Activated T-cell treated with anti-CD3 and anti-CD28 coated beads, Interleukin-2, amount 50 U/mL, for 24 hours (primary cell): ENCODE data around the gene MYO9B.
A peak's percentile ranks its signal among the peaks of the same experiment; 100 is the strongest.

Experiments used
- DNase-seq: peaks from one replicate; pipeline ENCODE4 v3.0.0-alpha.2; 2020
- H3K27ac Mint-ChIP-seq: 2 replicates; pipeline ENCODE4 v1.8.0; 2020; ENCODE audit warnings: mild to moderate bottlenecking, mixed read lengths
- H3K27me3 Mint-ChIP-seq: 2 replicates; pipeline ENCODE4 v1.8.0; 2020; ENCODE audit warnings: mixed read lengths
- H3K36me3 Mint-ChIP-seq: 2 replicates; pipeline ENCODE4 v1.8.0; 2020; ENCODE audit warnings: low read depth, mixed read lengths
- H3K4me1 Mint-ChIP-seq: 2 replicates; pipeline ENCODE4 v1.8.0; 2020; ENCODE audit warnings: low read depth, mixed read lengths
- H3K4me3 Mint-ChIP-seq: 2 replicates; pipeline ENCODE4 v1.8.0; 2020; ENCODE audit warnings: mild to moderate bottlenecking, moderate library complexity, mixed read lengths
- H3K9me3 Mint-ChIP-seq: 2 replicates; pipeline ENCODE4 v1.8.0; 2020; ENCODE audit warnings: mixed read lengths

Gene MYO9B

DNA sequence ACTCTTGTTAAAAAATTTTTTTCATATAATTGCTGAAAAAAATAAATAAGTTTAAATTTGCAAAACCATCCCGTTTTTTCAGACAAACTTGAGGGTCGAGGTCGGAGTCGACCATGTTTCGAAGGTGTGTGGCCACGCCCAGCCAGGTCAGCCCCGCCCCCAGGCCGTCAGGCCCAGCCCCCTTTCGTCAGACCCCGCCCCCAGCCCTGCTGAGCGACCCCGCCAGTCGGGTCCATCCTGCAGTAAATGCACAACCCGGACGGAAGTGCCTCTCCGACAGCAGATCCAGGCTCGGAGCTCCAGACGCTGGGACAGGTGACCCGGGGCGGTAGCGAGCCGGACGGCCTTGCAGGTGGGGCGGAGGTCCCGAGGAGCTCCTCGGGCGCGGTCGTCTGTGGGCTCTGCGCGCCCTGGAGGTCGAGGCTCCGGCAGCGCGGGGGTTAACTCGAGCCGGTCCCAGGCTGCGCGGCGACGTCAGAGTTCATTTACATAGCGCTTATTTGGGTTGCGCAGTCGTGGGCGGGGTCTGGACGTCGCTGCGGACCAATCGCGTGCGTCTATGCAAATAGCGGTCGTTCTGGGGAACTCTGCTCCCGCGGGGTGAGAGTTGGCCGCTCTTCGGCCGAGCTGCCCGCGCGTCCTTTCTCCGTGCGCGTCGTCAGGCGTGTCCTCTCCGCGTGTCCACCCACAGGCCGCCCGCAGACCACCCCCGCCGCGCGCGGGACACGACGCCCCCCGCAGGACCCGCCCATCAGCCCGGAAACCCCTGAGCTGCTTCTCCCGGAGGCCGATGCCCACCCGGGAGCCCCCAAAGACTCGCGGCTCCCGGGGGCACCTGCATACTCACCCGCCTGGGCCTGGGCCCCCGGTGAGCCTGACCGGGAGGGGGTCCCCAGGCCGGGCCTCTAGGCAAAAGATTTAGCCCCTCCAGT is 150.7 kb downstream of the MYO9B start, which contains the start of gene OCEL1:
TSS of gene OCEL1 (plus strand) at position 225 of the 932 bp plus-strand sequence. CDS start at position 247, 22 bp downstream.
- H3K36me3 Mint-ChIP-seq = peaks cover 9% of the 10 kb centered on the region

GRCh38 chr19:17227798-17228367 is 152.3 kb downstream of the MYO9B start:
- Mint-ChIP-seq H3K4me1 (peaks cover 11% of the 10 kb centered on the region), H3K27me3 (no peaks in the 10 kb centered on the region), H3K27ac (no peak overlapping the region), H3K9me3 (no peaks in the 10 kb centered on the region), H3K36me3 (peaks cover 22% of the 10 kb centered on the region), H3K4me3 (no peak overlapping the region)
- no peak for DNase-seq

More for the DNA sequence above, 150.7 kb downstream of the MYO9B start, which contains the start of gene OCEL1:
- no peaks in the 10 kb centered on the region for H3K27me3 Mint-ChIP-seq
- H3K27ac Mint-ChIP-seq = peak within 1 kb of the TSS; percentile 97
- peak; percentile 97 for DNase-seq
- H3K4me3 Mint-ChIP-seq = peak within 1 kb of the TSS; percentile 87
- no peaks in the 10 kb centered on the region for H3K9me3 Mint-ChIP-seq
- peaks cover 10% of the 10 kb centered on the region for H3K4me1 Mint-ChIP-seq

- no peak overlapping the region for H3K27ac Mint-ChIP-seq
- H3K4me3 Mint-ChIP-seq = no peak overlapping the region
These were observed 154.3 kb downstream of the MYO9B start for GRCh38 chr19:17229890-17230289.

GRCh38 chr19:17232258-17232657 is 156.7 kb downstream of the MYO9B start:
- H3K27ac Mint-ChIP-seq = no peak overlapping the region
- no peaks in the 10 kb centered on the region for H3K9me3 Mint-ChIP-seq
- no peak overlapping the region for H3K4me3 Mint-ChIP-seq

More at GRCh38 chr19:17229890-17230289, 154.3 kb downstream of the MYO9B start:
- H3K36me3 Mint-ChIP-seq = peaks cover 32% of the 10 kb centered on the region
- DNase-seq = no peak
- H3K4me1 Mint-ChIP-seq = peaks cover 25% of the 10 kb centered on the region
- H3K27me3 Mint-ChIP-seq = no peaks in the 10 kb centered on the region
- H3K9me3 Mint-ChIP-seq = no peaks in the 10 kb centered on the region

DNA sequence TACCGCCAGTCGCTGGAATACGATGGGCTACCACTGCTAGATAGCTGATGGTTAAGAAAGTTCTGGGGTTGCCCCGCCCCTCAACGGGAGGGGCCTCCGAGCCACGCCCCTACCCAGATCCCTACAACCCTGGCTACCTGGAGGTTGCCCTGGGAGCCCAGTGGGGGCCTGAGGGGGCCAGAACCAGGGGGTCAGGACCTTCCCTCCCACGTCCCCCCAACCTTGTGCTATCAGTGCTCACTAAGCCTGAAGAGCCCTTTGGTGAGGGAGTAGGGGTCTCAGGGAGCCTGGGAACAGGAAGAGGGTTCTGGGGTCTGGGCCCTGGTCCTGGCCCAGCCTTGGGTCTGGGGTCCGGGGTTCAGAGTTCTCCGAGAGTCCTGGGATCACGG is 159.3 kb downstream of the MYO9B start:
- Mint-ChIP-seq H3K27me3 (no peaks in the 10 kb centered on the region), H3K36me3 (peaks cover 30% of the 10 kb centered on the region), H3K4me1 (peaks cover 15% of the 10 kb centered on the region), H3K4me3 (peak overlapping the region; percentile 85), H3K9me3 (no peaks in the 10 kb centered on the region), H3K27ac (peak overlapping the region; percentile 87)
- peak; percentile 85 for DNase-seq

More at GRCh38 chr19:17232258-17232657, 156.7 kb downstream of the MYO9B start:
- Mint-ChIP-seq H3K27me3 (no peaks in the 10 kb centered on the region), H3K36me3 (peaks cover 32% of the 10 kb centered on the region), H3K4me1 (peaks cover 17% of the 10 kb centered on the region)
- DNase-seq = no peak

DNA sequence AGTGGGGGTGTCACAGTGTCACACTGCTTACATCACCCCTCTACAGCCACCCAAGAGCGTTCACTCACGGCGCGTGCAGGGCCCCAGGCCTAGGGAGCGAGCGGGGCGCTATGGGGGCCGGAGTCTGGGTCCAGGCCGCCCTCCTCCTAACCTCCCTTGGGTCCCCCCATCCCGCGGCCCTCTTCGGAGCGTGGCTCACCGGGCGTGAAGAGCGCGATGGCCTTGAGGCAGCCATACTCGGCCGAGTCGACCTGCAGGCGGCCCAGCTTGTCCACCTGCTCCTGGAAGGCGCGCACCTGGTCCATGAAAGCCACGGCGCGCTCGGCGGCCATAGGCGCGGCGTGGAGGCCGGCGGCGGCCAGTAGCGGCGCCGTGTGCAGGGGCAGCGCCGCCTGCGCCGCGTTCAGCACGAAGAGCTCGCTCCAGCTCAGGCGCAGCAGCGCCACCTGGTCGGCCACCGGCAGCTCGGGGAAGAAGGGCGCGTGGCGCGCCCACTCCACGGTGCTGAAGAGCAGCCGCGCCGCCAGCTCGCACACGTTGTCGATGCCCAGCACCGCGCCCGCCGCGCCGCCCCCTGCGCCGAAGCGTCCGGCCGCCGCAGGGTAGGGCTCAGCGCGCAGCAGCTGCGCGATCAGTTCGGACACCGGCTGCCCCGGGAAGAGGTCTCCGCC is 159.9 kb downstream of the MYO9B start:
- Mint-ChIP-seq H3K4me3 (peak overlapping the region; percentile 85), H3K36me3 (peaks cover 30% of the 10 kb centered on the region), H3K27me3 (no peaks in the 10 kb centered on the region), H3K4me1 (peaks cover 15% of the 10 kb centered on the region), H3K27ac (peak overlapping the region; percentile 87), H3K9me3 (no peaks in the 10 kb centered on the region)
- peak; percentile 83 for DNase-seq

GRCh38 chr19:17235971-17236777 is 160.6 kb downstream of the MYO9B start:
- Mint-ChIP-seq H3K27ac (no peak overlapping the region), H3K9me3 (no peaks in the 10 kb centered on the region), H3K4me3 (peak overlapping the region; percentile 85), H3K4me1 (peaks cover 15% of the 10 kb centered on the region), H3K36me3 (peaks cover 24% of the 10 kb centered on the region), H3K27me3 (no peaks in the 10 kb centered on the region)
- DNase-seq = no peak

- Mint-ChIP-seq H3K4me3 (peak overlapping the region; percentile 23), H3K36me3 (peaks cover 17% of the 10 kb centered on the region), H3K27ac (no peak overlapping the region), H3K27me3 (no peaks in the 10 kb centered on the region), H3K9me3 (no peaks in the 10 kb centered on the region), H3K4me1 (peaks cover 15% of the 10 kb centered on the region)
- DNase-seq = no peak
These were observed 161.4 kb downstream of the MYO9B start for GRCh38 chr19:17236811-17237543.

- no peak for DNase-seq
- H3K9me3 Mint-ChIP-seq = no peaks in the 10 kb centered on the region
- no peak overlapping the region for H3K27ac Mint-ChIP-seq
- H3K4me1 Mint-ChIP-seq = peaks cover 13% of the 10 kb centered on the region
- no peak overlapping the region for H3K4me3 Mint-ChIP-seq
- no peaks in the 10 kb centered on the region for H3K27me3 Mint-ChIP-seq
- H3K36me3 Mint-ChIP-seq = peaks cover 10% of the 10 kb centered on the region
These were observed 162.4 kb downstream of the MYO9B start for GRCh38 chr19:17237747-17238706.

GRCh38 chr19:17240062-17240752 is 164.6 kb downstream of the MYO9B start:
- no peak overlapping the region for H3K27ac Mint-ChIP-seq
- H3K9me3 Mint-ChIP-seq = no peaks in the 10 kb centered on the region
- no peak for DNase-seq
- peaks cover 5% of the 10 kb centered on the region for H3K27me3 Mint-ChIP-seq
- H3K4me1 Mint-ChIP-seq = peaks cover 1% of the 10 kb centered on the region
- no peaks in the 10 kb centered on the region for H3K36me3 Mint-ChIP-seq
- H3K4me3 Mint-ChIP-seq = no peak overlapping the region

DNA sequence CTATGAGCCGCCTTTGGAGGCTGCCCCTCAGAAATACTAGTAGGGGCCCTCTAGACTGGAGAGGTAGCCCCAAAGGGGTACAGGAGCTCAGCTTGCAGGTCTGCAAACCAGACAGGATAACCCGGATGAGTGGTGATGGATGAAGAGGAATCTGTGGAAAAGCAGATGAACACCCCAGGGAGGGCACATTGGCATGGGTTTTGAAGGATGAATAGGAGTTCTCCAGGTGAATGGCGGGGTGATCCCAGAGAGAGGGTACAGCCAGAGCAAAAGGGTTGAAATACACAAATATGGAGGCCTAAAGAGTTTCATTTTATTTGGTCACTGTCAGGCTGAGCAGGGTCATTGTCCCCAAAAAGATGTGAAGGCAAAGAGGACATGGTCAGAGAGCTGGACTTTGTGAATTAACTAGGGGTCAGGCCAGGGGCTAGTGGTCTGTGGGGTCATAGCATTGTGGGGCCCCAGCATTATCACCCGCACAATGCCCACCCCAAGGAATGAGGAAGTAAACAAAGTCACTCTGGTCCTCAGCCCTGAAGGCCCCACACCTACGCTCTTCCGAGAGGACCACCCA is 165.3 kb downstream of the MYO9B start:
- no peak overlapping the region for H3K27ac Mint-ChIP-seq
- peaks cover 1% of the 10 kb centered on the region for H3K4me1 Mint-ChIP-seq
- H3K4me3 Mint-ChIP-seq = no peak overlapping the region
- H3K9me3 Mint-ChIP-seq = no peaks in the 10 kb centered on the region
- H3K27me3 Mint-ChIP-seq = peaks cover 5% of the 10 kb centered on the region
- DNase-seq = no peak
- H3K36me3 Mint-ChIP-seq = no peaks in the 10 kb centered on the region
